Measurements from ENCODE around the gene MACF1. TPM values are rescaled to one million over a fixed set of nuclear protein-coding genes. Genes with fewer than 3 reads are reported as not detected.
"Not testable (repeated sequence)": the region's sequence is repeated elsewhere in the genome, so short reads cannot be mapped to it uniquely, and the experiment has no call there.

The MACF1 gene
- total RNA-seq, 1 donor from 2014 or later = 296 TPM

GRCh38 chr1:39494671-39495410, 290.3 kb downstream of the MACF1 start:
- TF ChIP-seq CTCF (conservative IDR thresholded peaks at IDR 0.05; ENCODE audit: low read depth, low read length) = no peak
- no peak for DNase-seq (ENCODE audit: low read depth)
- no peak overlapping the region for H3K4me3 ChIP-seq (ENCODE audit: low read depth, low read length)

GRCh38 chr1:39496520-39496919, 292.0 kb downstream of the MACF1 start:
- not testable (repeated sequence) for DNase-seq (ENCODE audit: low read depth); H3K4me3 ChIP-seq (ENCODE audit: low read depth, low read length)

- TF ChIP-seq CTCF (conservative IDR thresholded peaks at IDR 0.05; ENCODE audit: low read depth, low read length) = no peak
- H3K4me3 ChIP-seq (ENCODE audit: low read depth, low read length) = no peak overlapping the region
- DNase-seq (ENCODE audit: low read depth) = no peak
These were observed 293.1 kb downstream of the MACF1 start for GRCh38 chr1:39497585-39497984.

- not testable (repeated sequence) for DNase-seq (ENCODE audit: low read depth); H3K4me3 ChIP-seq (ENCODE audit: low read depth, low read length)
These were observed 293.7 kb downstream of the MACF1 start for GRCh38 chr1:39498096-39498710.

- not testable (repeated sequence) for DNase-seq (ENCODE audit: low read depth); H3K4me3 ChIP-seq (ENCODE audit: low read depth, low read length)
These were observed 294.3 kb downstream of the MACF1 start for GRCh38 chr1:39498821-39499220.

GRCh38 chr1:39499668-39500067, 295.2 kb downstream of the MACF1 start:
- TF ChIP-seq CTCF (conservative IDR thresholded peaks at IDR 0.05; ENCODE audit: low read depth, low read length) = no peak
- H3K4me3 ChIP-seq (ENCODE audit: low read depth, low read length) = no peak overlapping the region
- DNase-seq (ENCODE audit: low read depth) = no peak

GRCh38 chr1:39500862-39501389, 296.4 kb downstream of the MACF1 start:
- DNase-seq (ENCODE audit: low read depth) = no peak
- H3K4me3 ChIP-seq (ENCODE audit: low read depth, low read length) = no peak overlapping the region
- TF ChIP-seq CTCF (conservative IDR thresholded peaks at IDR 0.05; ENCODE audit: low read depth, low read length) = no peak

- no peak for DNase-seq (ENCODE audit: low read depth)
- H3K4me3 ChIP-seq (ENCODE audit: low read depth, low read length) = no peak overlapping the region
- no peak for TF ChIP-seq CTCF (conservative IDR thresholded peaks at IDR 0.05; ENCODE audit: low read depth, low read length)
These were observed 297.2 kb downstream of the MACF1 start for GRCh38 chr1:39501666-39502065.

- H3K4me3 ChIP-seq (ENCODE audit: low read depth, low read length); DNase-seq (ENCODE audit: low read depth): not testable (repeated sequence)
These were observed 299.9 kb downstream of the MACF1 start for GRCh38 chr1:39504436-39504835.

All from epithelial cell of proximal tubule (primary cell).